Kidney (tissue), 14 donors: ENCODE results near the gene LDLRAD3. TPM values are rescaled to one million over a fixed set of nuclear protein-coding genes. Genes with fewer than 3 reads are reported as not detected.

Experiments
- DNase-seq, 5 donors: peaks; one replicate each; pipeline ENCODE4 v3.0.0-alpha.2; 2013 to 2020
- FAIRE-seq: peaks from 2 replicates; lab custom pipeline; 2012; peaks lifted over from hg19 to GRCh38; lab: Jason Lieb, UNC
- H3K27ac ChIP-seq, 2 donors: one replicate each; pipeline ENCODE4 v1.7.0; 2013; ENCODE audit warnings: low read depth in 2 of 2, low read length in 2 of 2, inconsistent platforms in 1 of 2
- H3K27me3 ChIP-seq: one replicate; pipeline ENCODE4 v1.7.1; 2013; ENCODE audit warnings: low read length, inconsistent platforms; ENCODE audit not compliant: control insufficient read depth, insufficient read depth
- H3K36me3 ChIP-seq, 3 donors: one replicate each; pipeline versions ENCODE4 v1.7.0 to v1.7.1; 2013; ENCODE audit warnings: low read length in 3 of 3, control low read depth in 1 of 3, inconsistent platforms in 1 of 3; ENCODE audit not compliant: insufficient read depth in 3 of 3, control insufficient read depth in 2 of 3
- H3K4me1 ChIP-seq, 3 donors: one replicate each; pipeline versions ENCODE4 v1.7.0 to v1.7.1; 2013; ENCODE audit warnings: low read length in 3 of 3, inconsistent platforms in 1 of 3, low read depth in 1 of 3; ENCODE audit not compliant: control insufficient read depth in 2 of 3, insufficient read depth in 2 of 3
- H3K4me3 ChIP-seq, 3 donors: one replicate each; pipeline versions ENCODE4 v1.7.0 to v1.8.1; 2013; ENCODE audit warnings: low read length in 3 of 3, control low read depth in 1 of 3, inconsistent platforms in 1 of 3
- H3K9ac ChIP-seq, 3 donors: one replicate each; pipeline versions ENCODE4 v1.7.0 to v1.7.1; 2013; ENCODE audit warnings: low read length in 3 of 3, control low read depth in 1 of 3, inconsistent platforms in 1 of 3
- H3K9me3 ChIP-seq, 3 donors: one replicate each; pipeline versions ENCODE4 v1.7.0 to v1.7.1; 2013; ENCODE audit warnings: low read length in 3 of 3, control low read depth in 1 of 3, inconsistent platforms in 1 of 3; ENCODE audit not compliant: control insufficient read depth in 2 of 3, insufficient read depth in 1 of 3
- intact Hi-C: fragments of 100-400 bp; cut with DNase I; formaldehyde crosslinking; loops from one replicate; pipeline ENCODE4 v1.11.1; 2022
- microRNA-seq: library from miRNA; unstranded; fragments of <30 nt; microRNA quantifications from one replicate; pipeline ENCODE4 v1.2.0, GENCODE V29; 2020
- polyA plus RNA-seq: library from polyadenylated mRNA; stranded (reverse); fragments of 350-450 nt; fragmentation: Illumina TruSeq; extraction: RNeasy Lipid Tissue Mini Kit (QIAGEN cat#74804); gene quantifications from one replicate; pipeline ENCODE4 v1.2.3, GENCODE V29; 2014; ENCODE audit warnings: low read depth, low replicate concordance; ENCODE audit not compliant: insufficient read depth
- total RNA-seq: library from RNA; stranded (reverse); fragmentation: NEBNext Ultra II Directional; extraction: Animal tissue kit (Norgen Biotek cat#: 25700); gene quantifications from one replicate; pipeline ENCODE4 v1.2.1, GENCODE V29; 2021
- TF ChIP-seq, protein P1 (sequence below): IDR thresholded peaks from 3 replicates; pipeline ENCODE4 v1.5.1; 2012; ENCODE audit warnings: mild to moderate bottlenecking, moderate library complexity, borderline replicate concordance; ENCODE audit not compliant: insufficient read depth; ENCODE audit errors: extremely low read depth
- donor health status: control.
- donor health status: control.
- donor health status: control.
- donor health status: control.
- donor health status: control.
- donor health status: DM: yes; HTN: yes; CAD: no.
- donor health status: Normal renal cell carcinoma (clear cell type).

The LDLRAD3 gene
- total and polyA plus RNA-seq, 2 donors from 2014 or later = 1.2 to 14.2 TPM

DNA sequence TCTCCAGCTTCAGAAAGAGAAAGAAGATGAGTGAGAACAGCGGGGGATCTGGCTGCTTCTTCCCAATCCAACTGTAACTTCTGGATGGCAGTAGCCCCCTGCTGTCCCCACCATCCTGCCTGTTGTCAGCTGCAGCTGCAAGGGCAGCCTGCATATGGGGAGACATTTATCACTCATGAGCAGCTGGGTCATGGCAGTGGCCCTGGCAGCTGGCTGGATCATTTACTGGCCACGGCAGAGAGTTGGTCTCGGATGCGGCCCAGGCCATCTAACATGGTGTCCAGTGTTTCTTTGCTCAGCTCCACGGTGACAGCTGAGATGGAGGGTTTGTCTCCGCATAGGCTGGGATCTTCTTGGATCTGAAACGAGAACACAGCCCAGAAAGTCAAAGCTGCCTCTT, 330.6 kb downstream of the LDLRAD3 start:
- TF ChIP-seq, protein P1, sequence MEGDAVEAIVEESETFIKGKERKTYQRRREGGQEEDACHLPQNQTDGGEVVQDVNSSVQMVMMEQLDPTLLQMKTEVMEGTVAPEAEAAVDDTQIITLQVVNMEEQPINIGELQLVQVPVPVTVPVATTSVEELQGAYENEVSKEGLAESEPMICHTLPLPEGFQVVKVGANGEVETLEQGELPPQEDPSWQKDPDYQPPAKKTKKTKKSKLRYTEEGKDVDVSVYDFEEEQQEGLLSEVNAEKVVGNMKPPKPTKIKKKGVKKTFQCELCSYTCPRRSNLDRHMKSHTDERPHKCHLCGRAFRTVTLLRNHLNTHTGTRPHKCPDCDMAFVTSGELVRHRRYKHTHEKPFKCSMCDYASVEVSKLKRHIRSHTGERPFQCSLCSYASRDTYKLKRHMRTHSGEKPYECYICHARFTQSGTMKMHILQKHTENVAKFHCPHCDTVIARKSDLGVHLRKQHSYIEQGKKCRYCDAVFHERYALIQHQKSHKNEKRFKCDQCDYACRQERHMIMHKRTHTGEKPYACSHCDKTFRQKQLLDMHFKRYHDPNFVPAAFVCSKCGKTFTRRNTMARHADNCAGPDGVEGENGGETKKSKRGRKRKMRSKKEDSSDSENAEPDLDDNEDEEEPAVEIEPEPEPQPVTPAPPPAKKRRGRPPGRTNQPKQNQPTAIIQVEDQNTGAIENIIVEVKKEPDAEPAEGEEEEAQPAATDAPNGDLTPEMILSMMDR = no peak
- intact Hi-C loops = no loop called here
- Histone ChIP-seq H3K4me1 (peaks cover 2 to 6% (median 3%) of the 10 kb centered on the region in 3 donors), H3K9ac (no peak overlapping the region), H3K9me3 (no peaks in the 10 kb centered on the region), H3K4me3 (no peak overlapping the region), H3K27ac (no peak overlapping the region), H3K36me3 (peaks cover 0 to 39% (median 34%) of the 10 kb centered on the region in 3 donors), H3K27me3 (no peaks in the 10 kb centered on the region)
- DNase-seq (no peak), FAIRE-seq (no peak)

DNA sequence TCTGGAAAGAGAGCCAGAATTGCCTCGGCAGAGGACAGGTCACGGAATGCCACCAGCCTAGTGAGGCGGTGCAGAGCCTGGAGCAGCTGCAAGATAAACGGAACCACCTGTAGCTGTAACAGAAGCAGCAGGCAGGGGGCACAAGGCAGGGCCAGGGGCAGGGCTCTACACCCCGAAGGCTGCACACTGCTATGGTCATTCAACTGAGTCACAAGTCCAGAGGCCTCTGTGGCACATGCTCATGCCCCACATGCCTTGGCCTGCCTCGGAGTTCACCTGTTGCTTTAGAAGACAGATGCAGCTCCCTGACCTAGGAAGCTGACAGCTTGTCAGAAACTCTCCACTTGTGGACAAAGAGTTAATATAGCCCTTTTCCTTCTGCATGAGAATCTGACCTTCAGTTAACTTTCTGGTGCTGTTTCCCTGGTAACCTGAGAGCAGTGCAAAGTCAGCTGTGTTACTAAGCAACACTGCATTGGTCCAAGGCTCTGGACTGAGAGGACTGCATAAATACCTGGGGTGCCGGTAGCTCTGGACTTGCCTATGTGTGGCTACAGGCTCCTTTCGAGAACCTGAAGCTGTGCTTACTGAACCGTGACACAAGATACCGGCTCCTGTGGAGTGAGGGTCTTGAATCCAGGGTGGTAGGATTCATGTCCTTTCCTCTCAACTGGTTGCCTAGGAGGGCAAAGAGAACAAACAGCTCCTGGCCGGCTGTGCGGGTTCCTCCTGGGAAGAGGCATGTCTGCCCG, 334.8 kb downstream of the LDLRAD3 start:
- H3K27me3 ChIP-seq = no peaks in the 10 kb centered on the region
- intact Hi-C loops = no loop called here
- H3K4me1 ChIP-seq = peaks cover 2 to 6% (median 3%) of the 10 kb centered on the region in 3 donors
- H3K27ac ChIP-seq = no peak overlapping the region
- DNase-seq (peak in 4 of 5 donors; percentile 68 to 85 (median 74)), FAIRE-seq (no peak)
- H3K9me3 ChIP-seq = no peaks in the 10 kb centered on the region
- TF ChIP-seq, protein P1 = no peak
- no peak overlapping the region for H3K4me3 ChIP-seq
- peaks cover 0 to 27% (median 20%) of the 10 kb centered on the region in 3 donors for H3K36me3 ChIP-seq
- H3K9ac ChIP-seq = no peak overlapping the region

DNA sequence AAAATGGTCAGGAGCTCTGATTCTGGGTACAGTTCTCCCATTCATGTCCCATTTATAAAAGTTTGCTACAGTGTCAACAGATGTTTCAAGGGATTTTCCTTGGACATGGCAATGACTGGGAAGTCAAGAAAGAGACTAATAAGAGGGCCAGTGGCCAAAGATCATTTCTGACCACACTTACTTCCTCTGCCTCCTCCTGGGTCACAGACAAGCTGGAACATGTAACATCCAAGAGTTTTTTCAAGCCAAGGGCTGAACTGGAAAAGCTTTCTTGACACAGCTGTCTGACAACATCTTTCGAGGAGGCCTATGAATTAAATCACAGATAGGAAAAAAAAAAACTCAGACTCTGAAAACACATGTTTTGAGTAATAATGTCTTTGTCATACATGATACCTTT, 336.7 kb downstream of the LDLRAD3 start:
- no peak overlapping the region for H3K27ac ChIP-seq
- FAIRE-seq (no peak), DNase-seq (no peak)
- H3K4me3 ChIP-seq = no peak overlapping the region
- no peaks in the 10 kb centered on the region for H3K9me3 ChIP-seq
- TF ChIP-seq, protein P1 = no peak
- intact Hi-C loops = no loop called here
- H3K4me1 ChIP-seq = peaks cover 2 to 6% (median 3%) of the 10 kb centered on the region in 3 donors
- no peaks in the 10 kb centered on the region for H3K27me3 ChIP-seq
- peaks cover 0 to 15% (median 9%) of the 10 kb centered on the region in 3 donors for H3K36me3 ChIP-seq
- no peak overlapping the region for H3K9ac ChIP-seq

Small RNAs within 50 kb of the gene (microRNA-seq; reads per million reads assigned to microRNA genes)
- gene MIR3973 = not detected
